ENCODE data around the gene HBP1. TPM values are rescaled to one million over a fixed set of nuclear protein-coding genes. Genes with fewer than 3 reads are reported as not detected.
"Not testable (repeated sequence)": the region's sequence is repeated elsewhere in the genome, so short reads cannot be mapped to it uniquely, and the experiment has no call there.

The HBP1 gene
- total RNA-seq, 2 experiments from 2014 or later: 41.8 to 42.2 TPM

DNA sequence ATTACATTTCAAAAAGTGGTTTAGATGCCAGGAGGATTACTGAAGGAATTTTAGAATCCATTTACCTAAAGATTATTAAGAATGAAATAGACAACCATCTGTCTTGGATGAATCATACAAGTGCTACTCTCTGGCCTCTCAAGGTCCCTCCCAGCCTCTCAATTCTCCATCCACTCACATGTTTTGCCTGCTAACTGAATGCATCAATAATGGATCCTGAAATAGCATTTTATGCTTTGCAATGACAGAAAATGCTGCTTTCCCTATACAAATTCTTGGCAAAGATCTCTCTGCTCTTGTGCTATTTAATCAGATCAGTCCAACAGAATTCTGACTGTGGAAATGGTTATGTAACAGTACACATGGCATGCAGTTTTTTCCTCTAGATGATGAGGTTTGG, 68.1 kb downstream of the HBP1 start:
- DNase-seq: no peak
- Mint-ChIP-seq H3K36me3 (ENCODE audit: low read depth) (peaks cover 8% of the 10 kb centered on the region), H3K27ac (no peak overlapping the region), H3K9me3 (no peaks in the 10 kb centered on the region), H3K4me3 (no peak overlapping the region), H3K4me1 (ENCODE audit: low read depth) (no peaks in the 10 kb centered on the region), H3K27me3 (ENCODE audit: low read depth) (no peaks in the 10 kb centered on the region)
- intact Hi-C loops (cut with micrococcal nuclease): no loop called here
- CTCF ChIA-PET: no interaction called here

DNA sequence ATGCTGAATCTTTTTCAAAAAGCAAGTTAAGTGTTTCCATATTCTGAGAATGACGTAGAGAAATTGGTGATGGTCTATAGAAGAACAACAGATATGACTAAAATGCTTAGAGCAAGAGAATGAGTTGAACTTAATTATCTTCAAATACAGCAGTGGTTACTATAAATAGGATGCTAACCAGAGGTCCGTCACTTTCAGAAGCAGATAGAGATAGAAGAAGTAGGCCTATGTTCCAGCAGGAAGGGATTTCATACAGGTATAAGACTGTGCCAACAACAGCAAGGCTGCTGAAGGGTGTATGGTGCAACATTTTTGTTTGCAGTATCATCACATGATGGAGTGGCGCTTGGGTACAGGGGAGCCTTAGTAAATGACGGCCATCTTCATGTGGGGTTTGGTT, 68.6 kb downstream of the HBP1 start:
- H3K27me3 Mint-ChIP-seq (ENCODE audit: low read depth): no peaks in the 10 kb centered on the region
- no peaks in the 10 kb centered on the region for H3K9me3 Mint-ChIP-seq
- no peaks in the 10 kb centered on the region for H3K4me1 Mint-ChIP-seq (ENCODE audit: low read depth)
- DNase-seq: no peak
- no peak overlapping the region for H3K4me3 Mint-ChIP-seq
- H3K36me3 Mint-ChIP-seq (ENCODE audit: low read depth): peaks cover 8% of the 10 kb centered on the region
- intact Hi-C loops (cut with micrococcal nuclease): no loop called here
- CTCF ChIA-PET: no interaction called here
- no peak overlapping the region for H3K27ac Mint-ChIP-seq

DNA sequence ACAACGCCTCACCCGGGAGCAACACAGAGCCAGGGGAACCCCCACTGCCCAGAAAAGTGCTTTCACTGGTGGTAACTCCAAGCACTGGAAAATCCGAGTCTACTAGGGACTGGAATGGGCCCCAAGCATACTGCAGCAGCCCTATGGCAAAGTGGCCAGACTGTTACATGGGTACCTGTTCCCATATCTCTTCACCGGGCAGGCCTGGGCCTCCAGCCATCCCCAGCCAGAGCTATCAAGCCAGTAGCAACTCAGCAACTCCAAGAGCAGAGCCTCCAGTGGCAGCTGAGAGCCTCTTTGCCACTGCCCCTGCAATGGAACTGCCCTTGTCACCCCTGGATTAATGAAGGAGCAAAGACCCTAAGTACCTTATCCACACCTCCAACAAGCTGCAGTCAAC, 73.5 kb downstream of the HBP1 start:
- Mint-ChIP-seq H3K27me3 (ENCODE audit: low read depth) (no peaks in the 10 kb centered on the region), H3K36me3 (ENCODE audit: low read depth) (peaks cover 47% of the 10 kb centered on the region), H3K9me3 (peaks cover 11% of the 10 kb centered on the region), H3K4me1 (ENCODE audit: low read depth) (no peaks in the 10 kb centered on the region), H3K4me3 (no peak overlapping the region), H3K27ac (no peak overlapping the region)
- intact Hi-C loops (cut with micrococcal nuclease): no loop called here
- no peak for DNase-seq
- CTCF ChIA-PET: no interaction called here

DNA sequence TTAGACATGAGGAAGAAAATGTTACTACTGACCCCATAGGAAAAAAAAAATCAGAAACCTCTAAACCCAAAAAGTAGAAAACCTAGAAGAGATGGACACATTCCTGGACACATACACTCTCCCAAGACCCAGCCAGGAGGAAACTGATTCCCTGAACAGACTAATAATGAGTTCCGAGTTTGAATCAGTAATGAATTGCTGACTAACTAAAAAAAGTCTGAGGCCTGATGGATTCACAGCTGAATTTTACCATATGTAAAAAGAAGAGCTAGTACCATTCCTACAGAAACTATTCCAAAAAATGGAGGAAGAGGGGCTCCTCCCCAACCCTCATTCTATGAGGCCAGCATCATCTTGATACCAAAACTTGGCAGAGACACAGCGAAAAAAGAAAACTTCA, 75.8 kb downstream of the HBP1 start:
- no peak overlapping the region for H3K4me3 Mint-ChIP-seq
- CTCF ChIA-PET: no interaction called here
- H3K9me3 Mint-ChIP-seq: peaks cover 11% of the 10 kb centered on the region
- no peaks in the 10 kb centered on the region for H3K27me3 Mint-ChIP-seq (ENCODE audit: low read depth)
- peaks cover 52% of the 10 kb centered on the region for H3K36me3 Mint-ChIP-seq (ENCODE audit: low read depth)
- no peaks in the 10 kb centered on the region for H3K4me1 Mint-ChIP-seq (ENCODE audit: low read depth)
- no peak for DNase-seq
- intact Hi-C loops (cut with micrococcal nuclease): no loop called here
- no peak overlapping the region for H3K27ac Mint-ChIP-seq

DNA sequence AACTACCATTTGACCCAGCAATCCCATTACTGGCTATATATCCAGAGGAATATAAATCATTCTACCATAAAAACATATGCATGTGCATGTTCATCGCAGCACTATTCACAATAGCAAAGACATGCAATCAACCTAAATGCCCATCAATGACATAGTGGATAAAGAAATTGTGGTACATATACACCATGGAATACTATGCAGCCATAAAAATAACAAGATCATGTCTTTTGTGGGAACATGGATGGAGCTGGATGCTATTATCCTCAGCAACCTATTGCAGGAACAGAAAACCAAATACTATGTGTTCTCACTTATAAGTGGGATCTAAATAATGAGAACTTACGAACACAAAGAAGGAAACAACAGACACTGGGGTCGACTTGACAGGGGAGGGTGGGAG, 78.0 kb downstream of the HBP1 start:
- H3K4me3 Mint-ChIP-seq; H3K27me3 Mint-ChIP-seq (ENCODE audit: low read depth); intact Hi-C loops (cut with micrococcal nuclease); DNase-seq; H3K4me1 Mint-ChIP-seq (ENCODE audit: low read depth); CTCF ChIA-PET; H3K27ac Mint-ChIP-seq: not testable (repeated sequence)
- Mint-ChIP-seq H3K9me3 (peaks cover 11% of the 10 kb centered on the region), H3K36me3 (ENCODE audit: low read depth) (peaks cover 55% of the 10 kb centered on the region)

DNA sequence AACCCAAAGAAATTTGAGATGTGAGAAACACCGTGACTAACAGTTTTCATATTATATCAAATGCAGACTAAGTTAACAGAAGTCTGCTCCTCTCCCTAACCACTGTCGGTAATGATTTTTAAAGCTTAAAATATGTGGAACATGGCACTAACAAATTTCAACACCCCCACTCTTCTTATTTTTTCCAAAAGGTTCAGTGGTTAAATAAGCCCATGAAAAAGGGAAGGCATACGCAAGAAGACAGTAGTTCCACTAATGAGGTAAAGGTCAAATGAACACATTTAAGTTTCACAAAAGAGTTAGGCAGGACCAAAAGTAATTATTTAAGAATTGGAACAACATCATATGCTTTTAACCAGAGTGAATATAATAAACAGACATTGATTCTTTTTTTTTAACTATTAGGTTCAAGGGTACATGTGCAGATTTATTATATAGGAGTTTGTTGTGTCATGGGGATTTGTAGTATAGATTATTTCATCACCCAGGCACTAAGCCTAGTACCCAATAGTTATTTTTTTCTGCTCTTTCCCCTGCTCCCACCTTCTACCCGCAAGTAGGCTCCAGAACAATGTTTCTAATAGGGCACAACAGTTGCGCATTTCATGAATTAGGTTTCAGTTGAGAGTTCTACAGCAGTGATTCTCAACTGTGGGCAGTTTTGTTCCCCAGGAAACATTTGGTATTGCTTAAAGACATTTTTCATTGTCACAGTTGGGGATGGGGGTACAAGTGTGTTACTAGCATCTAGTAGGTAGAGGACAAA, 79.9 kb downstream of the HBP1 start:
- intact Hi-C loops (cut with micrococcal nuclease): no loop called here
- H3K27ac Mint-ChIP-seq: no peak overlapping the region
- peaks cover 3% of the 10 kb centered on the region for H3K4me1 Mint-ChIP-seq (ENCODE audit: low read depth)
- no peaks in the 10 kb centered on the region for H3K27me3 Mint-ChIP-seq (ENCODE audit: low read depth)
- CTCF ChIA-PET: interaction anchor here (0.8 kb wide), 1 partner anchor 33 kb away, joined by 6 read pairs; no protein-coding TSS in a partner anchor
- H3K4me3 Mint-ChIP-seq: no peak overlapping the region
- peaks cover 48% of the 10 kb centered on the region for H3K36me3 Mint-ChIP-seq (ENCODE audit: low read depth)
- H3K9me3 Mint-ChIP-seq: peaks cover 11% of the 10 kb centered on the region
- DNase-seq: no peak

DNA sequence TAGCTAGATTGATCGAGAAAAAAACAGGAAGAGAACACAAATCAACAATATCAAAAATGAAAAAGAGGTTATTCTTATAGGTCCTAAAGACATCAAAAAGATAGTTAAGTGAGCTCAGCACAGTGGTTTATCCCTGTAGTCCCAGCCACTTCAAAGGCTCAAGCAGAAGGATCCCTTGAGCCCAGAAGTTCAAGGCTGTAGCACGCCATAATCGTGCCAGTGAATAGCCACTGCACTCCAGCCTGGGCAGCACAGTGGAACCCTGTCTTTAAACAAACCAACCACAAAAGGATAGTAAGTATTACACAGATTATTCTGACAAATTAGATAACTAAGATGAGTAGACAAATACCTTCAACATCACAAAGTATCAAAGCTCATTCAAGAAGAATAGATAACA, 83.2 kb downstream of the HBP1 start:
- H3K27me3 Mint-ChIP-seq (ENCODE audit: low read depth): no peaks in the 10 kb centered on the region
- DNase-seq: no peak
- no peaks in the 10 kb centered on the region for H3K9me3 Mint-ChIP-seq
- intact Hi-C loops (cut with micrococcal nuclease): no loop called here
- CTCF ChIA-PET: no interaction called here
- H3K4me1 Mint-ChIP-seq (ENCODE audit: low read depth): peaks cover 3% of the 10 kb centered on the region
- H3K27ac Mint-ChIP-seq: no peak overlapping the region
- H3K36me3 Mint-ChIP-seq (ENCODE audit: low read depth): peaks cover 21% of the 10 kb centered on the region
- H3K4me3 Mint-ChIP-seq: no peak overlapping the region

Other genes starting within 250 kb of the HBP1 start
- 1 to 10 TPM; 1.5 TPM for gene PRKAR2B, start 124.3 kb upstream of the HBP1 start, total RNA-seq